ENCODE measurements around the gene NEK11. TPM values are rescaled to one million over a fixed set of nuclear protein-coding genes. Genes with fewer than 3 reads are reported as not detected.
"Not testable (repeated sequence)": the region's sequence is repeated elsewhere in the genome, so short reads cannot be mapped to it uniquely, and the experiment has no call there.

The NEK11 gene
- total RNA-seq, 2 donors from 2014 or later = 1.6 to 2.2 TPM

DNA sequence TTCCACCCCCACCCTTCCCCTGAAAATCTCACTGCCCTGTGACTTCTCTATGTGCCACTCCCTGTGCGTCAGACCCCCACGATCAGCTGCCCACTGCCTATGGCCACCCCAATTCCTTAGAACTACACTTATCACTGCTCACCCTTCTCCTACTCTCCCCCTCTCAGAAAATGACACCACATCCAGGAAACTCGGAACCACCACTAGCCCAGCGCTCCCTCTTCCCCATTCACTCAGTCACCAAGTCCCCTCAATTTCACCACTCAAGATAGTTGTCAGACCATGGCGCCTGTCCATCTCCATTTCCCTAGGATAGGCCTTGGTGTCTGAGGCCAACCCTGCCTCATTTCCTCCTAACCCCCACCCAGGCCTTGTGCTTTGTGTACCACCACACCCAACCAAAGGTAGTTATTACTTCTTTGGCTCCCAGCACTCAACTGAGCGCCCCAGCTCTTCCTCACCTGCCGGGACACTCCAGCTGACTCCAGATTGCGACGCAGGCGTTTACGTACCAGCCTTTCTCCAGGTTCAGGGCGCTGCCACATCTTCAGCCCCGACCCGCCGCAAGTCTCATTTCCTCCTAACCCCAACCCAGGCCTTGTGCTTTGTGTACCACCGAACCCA, 354.3 kb downstream of the NEK11 start:
- Mint-ChIP-seq H3K36me3 (peaks cover 10 to 24% of the 10 kb centered on the region in 2 donors), H3K27ac (peak overlapping the region; percentile 95 to 98)
- ATAC-seq; H3K9me3 Mint-ChIP-seq; DNase-seq (ENCODE audit: low spot score in 2 of 2): not testable (repeated sequence)

DNA sequence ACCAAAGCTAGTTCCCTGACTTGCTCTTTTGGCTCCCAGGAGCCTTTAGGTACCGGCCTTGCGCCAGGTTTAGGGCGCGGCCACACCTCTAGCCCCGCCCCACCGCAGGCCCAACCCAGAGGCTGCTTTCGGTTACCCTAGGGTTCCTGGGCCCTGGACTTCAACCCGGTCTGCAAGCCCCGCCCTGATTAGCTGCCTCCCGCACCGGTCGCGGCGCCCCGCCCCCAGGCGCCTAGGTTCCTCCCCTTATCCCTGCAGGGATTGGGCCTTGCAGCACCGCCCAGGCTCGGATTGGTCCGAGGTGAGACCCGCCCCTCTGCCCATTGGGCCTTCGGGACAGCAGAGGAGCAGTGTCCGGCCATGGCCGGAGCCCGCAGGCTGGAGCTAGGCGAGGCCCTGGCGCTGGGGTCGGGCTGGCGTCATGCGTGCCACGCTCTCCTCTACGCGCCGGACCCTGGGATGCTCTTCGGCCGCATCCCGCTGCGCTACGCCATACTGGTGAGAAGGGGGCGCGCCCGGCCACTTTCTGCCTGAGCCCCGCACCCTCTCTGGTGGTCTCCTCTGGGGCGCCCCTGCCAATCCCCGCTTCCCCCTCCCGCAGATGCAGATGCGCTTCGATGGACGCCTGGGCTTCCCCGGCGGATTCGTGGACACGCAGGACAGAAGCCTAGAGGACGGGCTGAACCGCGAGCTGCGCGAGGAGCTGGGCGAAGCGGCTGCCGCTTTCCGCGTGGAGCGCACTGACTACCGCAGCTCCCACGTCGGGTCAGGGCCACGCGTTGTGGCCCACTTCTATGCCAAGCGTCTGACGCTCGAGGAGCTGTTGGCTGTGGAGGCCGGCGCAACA, 355.0 kb downstream of the NEK11 start, which contains the start of gene NUDT16:
NUDT16 (plus strand) TSS at position 330 of the 847 bp plus-strand sequence; CDS start at position 361, 31 bp downstream.
- ATAC-seq (peak; percentile 98 to 99), DNase-seq (ENCODE audit: low spot score in 2 of 2) (peak; percentile 97 to 99)
- H3K27ac Mint-ChIP-seq = peak within 1 kb of the TSS; percentile 95 to 98
- peaks cover 10 to 27% of the 10 kb centered on the region in 2 donors for H3K36me3 Mint-ChIP-seq
- H3K9me3 Mint-ChIP-seq = no peaks in the 10 kb centered on the region

DNA sequence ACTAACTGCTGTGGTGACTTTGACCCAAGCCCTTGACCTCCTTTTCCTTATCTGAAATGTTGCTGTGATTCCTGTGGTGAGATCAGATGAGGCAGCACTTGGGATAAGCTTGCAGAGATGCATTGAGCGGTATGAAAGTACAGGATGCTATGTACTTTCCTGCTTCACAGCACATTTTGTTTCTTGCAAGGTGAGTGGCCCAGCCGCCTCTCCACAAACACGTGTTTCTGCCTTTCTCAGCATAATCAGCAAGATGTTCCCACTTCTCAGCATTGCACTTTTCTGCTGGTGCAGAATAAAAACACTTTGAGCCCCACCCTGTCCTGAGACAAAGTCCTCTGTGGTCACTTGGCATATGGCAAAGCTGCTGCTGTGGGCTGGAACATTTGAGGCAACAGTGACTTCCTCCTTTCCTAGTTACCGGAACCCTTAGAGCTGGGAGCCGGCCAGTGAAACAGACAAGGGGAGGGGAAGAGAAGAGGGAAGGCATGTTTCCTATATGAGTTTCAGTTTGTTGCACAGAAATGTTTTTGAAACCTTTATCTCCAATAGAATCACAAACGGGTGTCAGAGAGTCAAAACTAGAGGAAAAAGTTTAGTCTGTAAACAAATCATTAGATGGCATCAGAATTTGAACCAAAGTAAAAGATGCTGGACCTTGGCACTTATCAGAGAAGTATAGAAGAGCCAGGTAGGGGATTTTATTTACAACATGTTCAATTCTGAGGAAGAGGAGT, 359.9 kb downstream of the NEK11 start:
- Mint-ChIP-seq H3K27ac (peak overlapping the region in 1 of 2 donors; percentile 24), H3K36me3 (peaks cover 0 to 19% of the 10 kb centered on the region in 2 donors), H3K9me3 (no peaks in the 10 kb centered on the region)
- ATAC-seq (peak in 1 of 2 donors; percentile 19), DNase-seq (ENCODE audit: low spot score in 2 of 2) (no peak)

DNA sequence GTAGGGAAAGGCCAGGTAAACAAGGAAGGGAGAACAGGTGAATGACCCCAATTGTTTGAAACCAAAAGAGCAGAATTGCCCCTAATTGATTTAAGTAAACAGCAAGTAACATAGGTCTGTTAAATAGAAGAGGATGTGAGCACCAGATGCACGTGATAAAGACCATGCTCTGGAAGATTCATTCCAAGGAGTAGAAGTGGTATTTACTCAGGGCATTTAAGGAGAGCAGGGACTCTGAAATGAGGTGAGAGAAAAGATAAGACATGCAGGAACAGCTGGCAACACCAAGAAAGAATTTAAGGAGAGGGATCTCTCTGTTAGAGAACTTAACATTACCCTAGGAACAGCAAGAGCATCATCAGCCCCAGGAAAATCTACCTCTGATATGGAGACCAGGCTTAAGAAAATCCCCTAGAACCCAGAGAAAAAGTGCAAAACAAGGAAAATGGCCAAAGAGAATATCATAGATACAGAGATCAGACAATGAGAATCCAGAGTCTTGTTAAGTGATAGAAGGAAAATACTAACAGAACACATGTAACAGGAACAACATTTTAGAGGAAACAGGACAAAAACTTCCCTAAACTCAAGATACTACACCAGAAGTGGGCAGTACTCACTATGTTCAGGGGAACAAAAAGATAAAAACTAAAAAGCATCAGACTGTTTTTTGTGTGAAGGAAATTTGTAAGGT, 361.3 kb downstream of the NEK11 start:
- Mint-ChIP-seq H3K27ac (no peak overlapping the region), H3K36me3 (peaks cover 0 to 11% of the 10 kb centered on the region in 2 donors), H3K9me3 (no peaks in the 10 kb centered on the region)
- ATAC-seq = no peak
- DNase-seq (ENCODE audit: low spot score in 2 of 2) = no peak

DNA sequence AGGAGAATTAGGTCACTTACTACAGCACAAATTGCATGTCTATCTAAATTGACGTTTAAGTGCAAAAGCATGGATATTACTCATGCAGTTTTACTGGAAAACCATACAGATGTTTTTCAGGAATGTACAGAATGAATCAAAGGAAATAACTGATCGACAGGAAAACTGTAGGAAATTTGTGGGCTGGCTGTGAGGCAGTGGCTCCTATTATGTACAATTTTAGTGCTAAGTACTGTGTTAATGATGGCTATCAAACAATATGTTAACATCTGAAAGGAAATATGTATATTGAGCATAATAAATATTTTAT, 361.8 kb downstream of the NEK11 start:
- ATAC-seq (no peak), DNase-seq (ENCODE audit: low spot score in 2 of 2) (no peak)
- Mint-ChIP-seq H3K27ac (no peak overlapping the region), H3K9me3 (no peaks in the 10 kb centered on the region), H3K36me3 (peaks cover 0 to 11% of the 10 kb centered on the region in 2 donors)

DNA sequence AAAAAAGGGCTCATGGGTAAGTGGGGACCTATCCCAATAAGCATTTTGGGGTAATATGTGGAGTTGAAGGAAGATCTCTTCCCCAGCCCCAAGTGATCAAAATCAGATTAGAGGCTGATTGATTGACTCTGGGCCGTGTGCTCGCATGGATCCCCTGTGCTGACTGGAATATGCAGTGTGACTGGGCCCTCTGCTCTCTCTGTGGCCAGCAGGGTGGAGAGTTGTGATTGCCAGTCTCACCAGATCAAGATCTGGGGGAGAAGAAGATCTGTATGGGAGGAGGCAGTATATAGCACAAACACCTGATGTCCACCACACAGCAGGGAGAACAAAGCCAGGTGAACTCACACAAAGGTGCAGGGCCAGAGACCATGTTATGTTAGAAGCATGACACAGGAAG, 363.7 kb downstream of the NEK11 start:
- no peaks in the 10 kb centered on the region for H3K9me3 Mint-ChIP-seq
- peaks cover 0 to 5% of the 10 kb centered on the region in 2 donors for H3K36me3 Mint-ChIP-seq
- H3K27ac Mint-ChIP-seq = no peak overlapping the region
- ATAC-seq = no peak
- no peak for DNase-seq (ENCODE audit: low spot score in 2 of 2)

DNA sequence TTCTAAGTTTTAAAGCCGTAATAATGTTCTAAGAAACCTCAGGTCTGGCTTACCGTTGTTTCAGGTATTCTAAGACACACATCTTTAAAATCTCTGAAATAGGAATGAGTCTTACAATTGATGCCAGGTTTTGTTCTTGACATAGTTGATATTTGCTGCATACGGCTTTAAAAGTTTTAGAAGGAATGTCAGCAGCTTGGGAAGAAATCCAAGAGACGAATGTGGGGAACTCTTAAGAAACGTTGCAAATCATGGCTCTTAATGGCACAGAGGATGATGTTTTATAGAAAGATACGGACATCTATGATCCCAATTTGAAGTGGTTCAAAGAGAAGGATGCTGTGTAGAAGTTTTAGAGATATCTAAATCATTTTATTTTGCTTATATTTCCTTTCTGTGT, 366.4 kb downstream of the NEK11 start:
- no peak for ATAC-seq
- Mint-ChIP-seq H3K36me3 (no peaks in the 10 kb centered on the region), H3K27ac (no peak overlapping the region), H3K9me3 (no peaks in the 10 kb centered on the region)
- no peak for DNase-seq (ENCODE audit: low spot score in 2 of 2)

DNA sequence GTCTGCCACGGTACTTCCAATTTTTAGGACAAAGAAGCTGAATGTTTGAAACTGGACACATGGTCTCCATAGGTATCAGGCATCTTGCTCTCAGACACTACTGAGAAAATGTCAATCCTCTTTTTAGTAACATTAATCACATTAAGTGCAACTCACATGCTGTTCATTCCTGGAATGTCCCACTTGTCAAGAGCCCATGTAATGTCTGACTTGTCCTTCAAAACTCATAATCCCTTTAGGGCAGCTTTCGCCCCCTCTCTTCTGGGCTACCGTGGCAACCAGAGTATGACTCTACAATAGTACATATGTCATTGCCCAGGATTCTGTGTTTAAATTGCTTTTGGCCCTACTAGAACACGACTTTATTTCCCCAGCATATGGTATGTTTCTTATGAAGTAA, 367.2 kb downstream of the NEK11 start:
- Mint-ChIP-seq H3K36me3 (no peaks in the 10 kb centered on the region), H3K9me3 (no peaks in the 10 kb centered on the region), H3K27ac (no peak overlapping the region)
- ATAC-seq (no peak), DNase-seq (ENCODE audit: low spot score in 2 of 2) (no peak)

DNA sequence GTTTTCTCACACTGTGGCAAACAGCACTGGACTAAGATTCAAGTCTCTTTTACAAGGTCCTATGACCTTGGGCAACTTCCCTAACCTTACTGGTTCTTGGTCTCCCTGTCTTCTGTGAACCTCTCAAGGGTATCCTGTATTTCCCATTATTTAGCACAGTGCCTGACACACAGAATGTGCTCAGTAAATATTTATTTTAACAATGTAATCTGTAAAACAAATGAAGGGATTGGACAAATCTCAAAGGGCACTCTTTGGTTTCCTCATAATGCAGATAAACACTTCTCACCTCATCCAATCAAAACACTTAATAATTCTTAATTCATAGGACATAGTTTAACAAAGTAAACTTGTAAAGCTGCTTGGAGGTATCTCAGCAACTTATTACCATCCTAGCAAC, 367.7 kb downstream of the NEK11 start:
- no peaks in the 10 kb centered on the region for H3K9me3 Mint-ChIP-seq
- H3K36me3 Mint-ChIP-seq = no peaks in the 10 kb centered on the region
- ATAC-seq = no peak
- H3K27ac Mint-ChIP-seq = no peak overlapping the region
- DNase-seq (ENCODE audit: low spot score in 2 of 2) = no peak

DNA sequence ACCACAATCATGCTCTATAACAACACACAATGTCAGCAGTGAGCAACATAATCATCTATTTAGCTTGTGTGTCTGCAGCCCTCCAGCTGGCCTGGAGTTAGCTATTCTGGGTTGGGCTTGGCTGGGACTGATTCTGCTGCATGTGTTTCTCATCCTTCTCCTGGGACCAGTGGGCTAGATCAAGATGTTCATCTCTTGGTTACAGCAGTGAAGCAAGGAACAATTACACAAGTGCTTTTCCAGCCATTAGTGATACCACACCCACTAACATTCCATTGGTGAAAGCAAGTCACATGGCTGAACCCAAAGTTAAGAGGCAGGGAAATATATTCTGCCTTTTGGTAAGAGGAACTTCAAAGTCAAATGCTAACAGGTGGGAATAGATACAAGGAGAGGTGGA, 369.5 kb downstream of the NEK11 start:
- ATAC-seq (no peak), DNase-seq (ENCODE audit: low spot score in 2 of 2) (no peak)
- no peaks in the 10 kb centered on the region for H3K9me3 Mint-ChIP-seq
- no peak overlapping the region for H3K27ac Mint-ChIP-seq
- H3K36me3 Mint-ChIP-seq = no peaks in the 10 kb centered on the region

DNA sequence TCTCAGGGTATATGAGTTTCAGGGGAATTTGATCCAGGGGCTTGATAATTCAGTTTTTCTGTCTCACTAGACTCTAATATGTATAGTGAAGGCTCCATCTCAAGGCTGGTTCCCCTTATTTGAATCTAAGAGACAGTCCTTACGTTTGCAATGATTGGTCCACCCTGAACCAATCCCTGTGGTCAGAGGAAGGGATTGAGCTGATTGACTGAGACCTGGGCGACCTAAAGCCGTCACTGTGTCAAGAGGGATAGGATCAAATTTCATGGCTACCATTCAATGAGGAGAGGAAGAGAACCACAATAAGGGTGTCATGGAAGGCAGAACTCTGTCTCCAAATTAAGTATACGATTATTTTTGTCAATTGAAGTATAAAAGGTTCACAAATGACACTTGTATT, 371.2 kb downstream of the NEK11 start:
- no peak overlapping the region for H3K27ac Mint-ChIP-seq
- H3K9me3 Mint-ChIP-seq = no peaks in the 10 kb centered on the region
- no peaks in the 10 kb centered on the region for H3K36me3 Mint-ChIP-seq
- ATAC-seq (no peak), DNase-seq (ENCODE audit: low spot score in 2 of 2) (no peak)

Other genes starting within 250 kb of the NEK11 start
- 10 to 100 TPM; 60.8 to 74.8 TPM for gene ATP2C1, start 132.8 kb upstream of the NEK11 start, total RNA-seq
- 10 to 100 TPM in 1 of 2 donors, 1 to 10 TPM in 1; 8.9 to 14.1 TPM for gene ASTE1, start 52 bp upstream of the NEK11 start, total RNA-seq